Effector CD8-positive, alpha-beta T cell (primary cell): Measurements from ENCODE around the gene IGFN1.
"Not testable (repeated sequence)": the region's sequence is repeated elsewhere in the genome, so short reads cannot be mapped to it uniquely, and the experiment has no call there.

Experiments
- DNase-seq: peaks from one replicate; lab custom pipeline; 2025; lab: John Stamatoyannopoulos, UW

The IGFN1 gene

GRCh38 chr1:201217851-201218250 is 27.2 kb downstream of the IGFN1 start:
- no peak for DNase-seq

GRCh38 chr1:201218409-201218808 is 27.8 kb downstream of the IGFN1 start:
- DNase-seq, result no peak

- DNase-seq, result no peak
These were observed 29.1 kb downstream of the IGFN1 start for GRCh38 chr1:201219481-201220387.

GRCh38 chr1:201220388-201220715 is 29.7 kb downstream of the IGFN1 start:
- no peak for DNase-seq

- no peak for DNase-seq
These were observed 30.7 kb downstream of the IGFN1 start for GRCh38 chr1:201221201-201221846.

GRCh38 chr1:201222125-201222524 is 31.5 kb downstream of the IGFN1 start:
- DNase-seq, result no peak

GRCh38 chr1:201223852-201224665 is 33.4 kb downstream of the IGFN1 start:
- no peak for DNase-seq

GRCh38 chr1:201224666-201225370 is 34.2 kb downstream of the IGFN1 start:
- DNase-seq, result no peak

GRCh38 chr1:201226178-201226514 is 35.5 kb downstream of the IGFN1 start:
- DNase-seq, result no peak

GRCh38 chr1:201226859-201227488 is 36.4 kb downstream of the IGFN1 start:
- no peak for DNase-seq

GRCh38 chr1:201228011-201228983 is 37.7 kb downstream of the IGFN1 start:
- no peak for DNase-seq

- no peak for DNase-seq
These were observed 38.5 kb downstream of the IGFN1 start for GRCh38 chr1:201229095-201229494.

- DNase-seq, result no peak
These were observed 39.4 kb downstream of the IGFN1 start for GRCh38 chr1:201229771-201230635.

- no peak for DNase-seq
These were observed 40.1 kb downstream of the IGFN1 start for GRCh38 chr1:201230676-201231075.

- not testable (repeated sequence) for DNase-seq
These were observed 49.0 kb downstream of the IGFN1 start for GRCh38 chr1:201239646-201240045.

- DNase-seq, result no peak
These were observed 49.5 kb downstream of the IGFN1 start for GRCh38 chr1:201240171-201240570.

- no peak for DNase-seq
These were observed 51.1 kb downstream of the IGFN1 start for GRCh38 chr1:201241736-201242135.

- no peak for DNase-seq
These were observed 54.5 kb downstream of the IGFN1 start for GRCh38 chr1:201245082-201245481.
